Prostate gland (tissue), 2 donors: Measurements from ENCODE around the gene TRMT13. TPM values are rescaled to one million over a fixed set of nuclear protein-coding genes. Genes with fewer than 3 reads are reported as not detected.

Experiments used
- DNase-seq: peaks from one replicate; pipeline ENCODE4 v3.0.0-alpha.2; 2019; ENCODE audit warnings: low spot score
- H3K27ac ChIP-seq, 2 donors: fragments of 200-600 bp; sonication (generic); 2 replicates each; pipeline ENCODE4 v1.5.1; 2017 to 2019
- H3K27me3 ChIP-seq: fragments of 200-600 bp; sonication (generic); replicated peaks from 2 replicates; pipeline ENCODE4 v1.5.1; 2019; ENCODE audit not compliant: insufficient read depth
- H3K36me3 ChIP-seq, 2 donors: fragments of 200-600 bp; sonication (generic); 1 replicate in 1 of 2; 2 replicates in 1 of 2; pipeline versions ENCODE4 v1.5.1 to v1.8.1; 2017 to 2019
- H3K4me1 ChIP-seq: fragments of 200-600 bp; sonication (generic); replicated peaks from 2 replicates; pipeline ENCODE4 v1.5.1; 2019
- H3K4me3 ChIP-seq, 2 donors: fragments of 200-600 bp; sonication (generic); 2 replicates each; pipeline ENCODE4 v1.5.1; 2017 to 2019
- H3K9me3 ChIP-seq: fragments of 200-600 bp; sonication (generic); 2 replicates; pipeline ENCODE4 v1.5.1; 2017
- POLR2A ChIP-seq: fragments of 450-650 bp; IDR thresholded peaks from one replicate; pipeline ENCODE4 v1.6.1; 2016; ENCODE audit warnings: antibody characterized with exemption, mild to moderate bottlenecking
- POLR2AphosphoS5 ChIP-seq: sonication (generic); formaldehyde crosslinking; IDR thresholded peaks from one replicate; pipeline ENCODE4 v1.6.1; 2017; ENCODE audit warnings: antibody characterized with exemption
- WGBS: methylation state at CpG from one replicate; pipeline ENCODE4 v1.1.5; 2018; 5-methylcytosine and 5-hydroxymethylcytosine counted together
- intact Hi-C: fragments of 100-400 bp; cut with DNase I; formaldehyde crosslinking; loops from one replicate; pipeline ENCODE4 v1.14.2; 2022
- total RNA-seq, 2 donors: library from RNA; depleted of rRNA; stranded (reverse); fragments of >200 nt; gene quantifications; one replicate each; pipeline ENCODE4 v1.1.0, GENCODE V29; 2016
- TF ChIP-seq, protein P1 (sequence below), 4 experiments: fragments of 200-600 bp in 2 of 4; fragments of 450-650 bp in 2 of 4; sonication (generic) in 2 of 4; IDR thresholded peaks; 1 replicate in 3 of 4; 2 replicates in 1 of 4; pipeline ENCODE4 v1.5.1; 2016 to 2019; ENCODE audit warnings: antibody characterized with exemption in 4 of 4, mild to moderate bottlenecking in 2 of 4, moderate library complexity in 2 of 4

TRMT13 gene
- total RNA-seq, 2 donors from 2014 or later = 11.7 to 17.4 TPM

DNA sequence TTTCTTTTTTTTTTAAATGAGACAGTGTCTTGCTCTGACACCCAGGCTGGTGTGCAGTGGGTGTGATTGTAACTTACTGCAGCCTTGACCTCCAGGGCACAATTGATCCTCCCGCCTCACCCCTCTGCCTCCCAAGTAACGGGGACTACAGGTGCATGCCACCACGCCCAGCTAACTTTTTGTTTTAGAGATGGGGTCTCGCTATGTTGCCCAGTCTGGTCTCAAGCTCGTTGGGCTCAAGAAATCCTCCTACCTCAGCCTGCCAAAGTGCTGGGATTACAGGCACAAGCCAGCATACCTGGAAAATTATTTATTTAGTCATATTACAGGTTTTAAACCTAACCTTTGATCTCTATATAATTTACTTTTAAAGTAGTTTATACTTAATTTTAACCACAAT is 31.7 kb downstream of the TRMT13 start:
- no peaks in the 10 kb centered on the region for H3K9me3 ChIP-seq
- no peak overlapping the region for H3K27ac ChIP-seq
- TF ChIP-seq POLR2AphosphoS5 (no peak), POLR2A (no peak)
- TF ChIP-seq, protein P1, sequence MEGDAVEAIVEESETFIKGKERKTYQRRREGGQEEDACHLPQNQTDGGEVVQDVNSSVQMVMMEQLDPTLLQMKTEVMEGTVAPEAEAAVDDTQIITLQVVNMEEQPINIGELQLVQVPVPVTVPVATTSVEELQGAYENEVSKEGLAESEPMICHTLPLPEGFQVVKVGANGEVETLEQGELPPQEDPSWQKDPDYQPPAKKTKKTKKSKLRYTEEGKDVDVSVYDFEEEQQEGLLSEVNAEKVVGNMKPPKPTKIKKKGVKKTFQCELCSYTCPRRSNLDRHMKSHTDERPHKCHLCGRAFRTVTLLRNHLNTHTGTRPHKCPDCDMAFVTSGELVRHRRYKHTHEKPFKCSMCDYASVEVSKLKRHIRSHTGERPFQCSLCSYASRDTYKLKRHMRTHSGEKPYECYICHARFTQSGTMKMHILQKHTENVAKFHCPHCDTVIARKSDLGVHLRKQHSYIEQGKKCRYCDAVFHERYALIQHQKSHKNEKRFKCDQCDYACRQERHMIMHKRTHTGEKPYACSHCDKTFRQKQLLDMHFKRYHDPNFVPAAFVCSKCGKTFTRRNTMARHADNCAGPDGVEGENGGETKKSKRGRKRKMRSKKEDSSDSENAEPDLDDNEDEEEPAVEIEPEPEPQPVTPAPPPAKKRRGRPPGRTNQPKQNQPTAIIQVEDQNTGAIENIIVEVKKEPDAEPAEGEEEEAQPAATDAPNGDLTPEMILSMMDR (IDR thresholded peaks at IDR 0.05) = no peak
- H3K4me1 ChIP-seq = no peaks in the 10 kb centered on the region
- intact Hi-C loops = no loop called here
- H3K36me3 ChIP-seq = no peaks in the 10 kb centered on the region
- H3K4me3 ChIP-seq = no peak overlapping the region
- 95% methylated on average over 5 of the region's 5 CpGs for WGBS
- no peak for DNase-seq
- H3K27me3 ChIP-seq = no peaks in the 10 kb centered on the region

DNA sequence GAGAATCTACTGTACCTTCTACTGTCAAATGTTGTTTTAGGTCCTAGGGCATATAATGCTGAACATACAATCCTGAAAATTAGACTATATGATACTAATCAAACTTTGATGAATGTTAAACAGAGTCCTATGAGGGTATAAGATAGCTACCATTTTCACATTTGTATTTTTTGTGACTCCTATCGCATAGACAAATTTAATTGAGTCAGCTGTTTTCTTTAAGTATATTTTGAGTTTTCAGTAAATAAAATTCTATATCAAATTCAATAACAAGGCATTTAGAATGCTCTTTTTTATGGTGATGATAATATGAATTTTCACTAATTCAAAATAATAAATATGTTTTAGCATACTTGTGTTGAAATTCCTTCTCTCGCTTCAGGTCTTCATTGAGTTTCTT is 35.1 kb downstream of the TRMT13 start:
- Histone ChIP-seq H3K36me3 (no peaks in the 10 kb centered on the region), H3K4me1 (no peaks in the 10 kb centered on the region), H3K4me3 (no peak overlapping the region), H3K9me3 (no peaks in the 10 kb centered on the region), H3K27me3 (no peaks in the 10 kb centered on the region), H3K27ac (no peak overlapping the region)
- DNase-seq = no peak
- intact Hi-C loops = no loop called here
- 93% methylated on average over 2 of the region's 2 CpGs for WGBS
- TF ChIP-seq POLR2AphosphoS5 = no peak
- no peak for TF ChIP-seq POLR2A
- TF ChIP-seq, protein P1 (IDR thresholded peaks at IDR 0.05) = no peak

DNA sequence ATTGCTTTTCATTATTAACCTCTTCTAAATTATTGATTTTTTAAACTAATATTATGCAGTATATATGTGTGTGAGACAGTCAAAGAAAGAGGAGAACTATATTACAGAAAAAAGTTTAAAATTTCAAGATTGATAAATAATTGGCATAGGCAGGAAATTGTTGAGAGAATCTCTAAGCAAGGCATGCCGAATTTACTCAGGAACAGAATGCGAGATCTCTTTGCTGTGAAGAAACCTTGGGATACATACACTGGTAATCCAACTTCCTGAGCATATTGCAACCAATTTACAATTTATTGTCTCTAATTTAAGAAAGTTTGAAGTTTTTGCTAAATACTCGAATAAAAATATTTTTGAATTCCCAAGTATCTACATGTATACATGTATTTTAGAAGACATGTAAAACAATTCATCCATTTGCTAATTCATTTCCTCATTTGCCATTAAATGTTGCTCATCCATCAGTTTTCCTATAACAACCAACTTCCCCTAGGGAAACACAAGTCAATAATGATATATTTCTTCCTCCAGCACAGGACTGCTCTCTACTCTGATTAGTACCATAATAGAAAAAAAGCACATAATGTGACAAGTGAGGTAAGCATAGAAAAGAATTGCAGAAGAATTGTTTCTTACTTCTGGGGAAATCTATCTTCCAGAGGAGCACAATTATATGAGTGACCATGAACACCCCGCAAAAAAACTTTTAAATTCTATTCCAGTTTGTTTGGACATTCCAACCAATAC is 44.5 kb downstream of the TRMT13 start:
- H3K4me3 ChIP-seq = no peak overlapping the region
- H3K9me3 ChIP-seq = no peaks in the 10 kb centered on the region
- no peak overlapping the region for H3K27ac ChIP-seq
- H3K27me3 ChIP-seq = no peaks in the 10 kb centered on the region
- no peak for TF ChIP-seq POLR2A
- TF ChIP-seq, protein P1 (IDR thresholded peaks at IDR 0.05) = no peak
- no peak for TF ChIP-seq POLR2AphosphoS5
- no peaks in the 10 kb centered on the region for H3K36me3 ChIP-seq
- no peaks in the 10 kb centered on the region for H3K4me1 ChIP-seq
- no peak for DNase-seq
- WGBS = 95% methylated on average over 4 of the region's 4 CpGs
- intact Hi-C loops = no loop called here

DNA sequence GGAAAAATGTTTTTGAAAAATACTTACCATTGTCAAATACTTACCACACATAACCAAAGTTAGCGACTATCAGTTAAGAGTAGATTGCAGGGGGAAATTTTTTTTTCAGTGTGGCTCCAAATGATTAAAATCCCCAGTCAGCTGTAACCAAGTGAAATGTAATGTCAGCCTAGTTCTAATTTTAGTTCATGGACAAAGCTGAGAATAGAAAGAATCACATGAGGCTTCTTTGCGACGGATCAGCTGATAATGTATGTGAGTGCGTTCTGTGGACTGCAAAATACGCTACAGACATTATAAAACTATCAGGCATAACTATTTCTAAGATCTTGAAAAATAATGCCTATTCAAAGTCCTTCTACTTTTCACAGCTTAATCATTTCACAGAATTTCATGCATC is 45.1 kb downstream of the TRMT13 start, which contains the start of gene LRRC39:
Gene LRRC39 (minus strand): TSS at position 166 of the 400 bp plus-strand sequence. CDS start 9,740 bp downstream, outside the sequence.
- no peaks in the 10 kb centered on the region for H3K27me3 ChIP-seq
- H3K27ac ChIP-seq = no peak within 1 kb of the TSS
- intact Hi-C loops = no loop called here
- H3K4me1 ChIP-seq = no peaks in the 10 kb centered on the region
- no peak within 1 kb of the TSS for H3K4me3 ChIP-seq
- no peak for DNase-seq
- no peaks in the 10 kb centered on the region for H3K36me3 ChIP-seq
- TF ChIP-seq POLR2AphosphoS5 (no peak), POLR2A (no peak)
- TF ChIP-seq, protein P1 (IDR thresholded peaks at IDR 0.05) = no peak
- 70% methylated on average over 5 of the region's 5 CpGs for WGBS
- H3K9me3 ChIP-seq = no peaks in the 10 kb centered on the region

DNA sequence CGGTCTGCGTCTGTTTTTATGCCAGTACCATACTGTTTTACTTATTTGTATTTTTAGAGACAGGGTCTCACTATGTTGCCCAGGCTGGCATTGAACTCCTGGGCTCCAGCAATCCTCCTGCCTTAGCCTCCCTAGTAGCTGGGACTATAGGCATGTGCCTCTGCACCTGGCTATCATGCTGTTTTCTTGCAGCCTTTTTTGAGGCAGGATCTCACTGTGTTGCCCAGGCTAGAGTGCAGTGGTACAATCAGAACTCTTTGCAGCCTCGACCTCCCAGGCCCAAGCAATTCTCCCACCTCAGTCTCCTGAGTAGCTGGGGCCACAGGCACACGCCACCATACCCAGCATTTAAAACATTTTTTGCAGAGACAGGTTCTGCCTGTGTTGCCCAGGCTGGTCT is 50.4 kb downstream of the TRMT13 start:
- intact Hi-C loops = no loop called here
- TF ChIP-seq POLR2A (no peak), POLR2AphosphoS5 (no peak)
- TF ChIP-seq, protein P1 (IDR thresholded peaks at IDR 0.05) = no peak

More for the DNA sequence above, 50.4 kb downstream of the TRMT13 start:
- Histone ChIP-seq H3K4me3 (no peak overlapping the region), H3K9me3 (no peaks in the 10 kb centered on the region), H3K27me3 (no peaks in the 10 kb centered on the region), H3K27ac (no peak overlapping the region), H3K4me1 (no peaks in the 10 kb centered on the region), H3K36me3 (no peaks in the 10 kb centered on the region)
- no peak for DNase-seq
- WGBS = 96% methylated on average over 4 of the region's 4 CpGs
